ENCODE data around the gene PMFBP1. TPM values are rescaled to one million over a fixed set of nuclear protein-coding genes. Genes with fewer than 3 reads are reported as not detected.

Gene PMFBP1
- total and polyA plus RNA-seq, 7 donors: 0.16 to 0.72 (median 0.37) TPM; not detected in 2

DNA sequence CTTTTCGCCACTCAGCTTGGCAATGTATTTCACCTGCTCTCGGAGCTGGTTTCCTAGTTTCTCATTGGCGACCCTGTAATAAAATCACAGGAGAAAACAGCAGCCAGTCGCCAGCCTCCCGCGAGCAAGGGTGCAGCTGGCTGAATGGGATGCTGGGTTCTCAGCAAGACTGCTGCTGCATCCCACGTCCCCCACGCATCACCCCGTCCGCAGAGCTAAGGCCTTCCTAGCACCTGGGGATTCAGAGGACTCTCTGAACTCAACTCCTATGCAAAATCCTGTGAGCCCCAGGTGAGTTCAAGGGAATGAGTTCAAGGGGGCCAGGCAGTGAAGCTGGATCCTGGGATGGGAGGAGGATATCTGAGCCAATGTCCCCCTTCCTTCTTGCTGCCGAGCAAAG lies 49.0 kb downstream of the PMFBP1 start:
- H3K36me3 ChIP-seq (ENCODE audit: insufficient read depth in 1 of 2, low read depth in 1 of 2): no peaks in the 10 kb centered on the region
- DNase-seq: no peak
- H3K27ac ChIP-seq: no peak overlapping the region
- no peaks in the 10 kb centered on the region for H3K9me3 ChIP-seq
- intact Hi-C loops (cut with DNase I): loop anchor here in 1 of 2 donors (10.0 kb wide), 4 partner anchors 352 to 1912 kb away; no protein-coding TSS in a partner anchor
- TF ChIP-seq, protein P1, sequence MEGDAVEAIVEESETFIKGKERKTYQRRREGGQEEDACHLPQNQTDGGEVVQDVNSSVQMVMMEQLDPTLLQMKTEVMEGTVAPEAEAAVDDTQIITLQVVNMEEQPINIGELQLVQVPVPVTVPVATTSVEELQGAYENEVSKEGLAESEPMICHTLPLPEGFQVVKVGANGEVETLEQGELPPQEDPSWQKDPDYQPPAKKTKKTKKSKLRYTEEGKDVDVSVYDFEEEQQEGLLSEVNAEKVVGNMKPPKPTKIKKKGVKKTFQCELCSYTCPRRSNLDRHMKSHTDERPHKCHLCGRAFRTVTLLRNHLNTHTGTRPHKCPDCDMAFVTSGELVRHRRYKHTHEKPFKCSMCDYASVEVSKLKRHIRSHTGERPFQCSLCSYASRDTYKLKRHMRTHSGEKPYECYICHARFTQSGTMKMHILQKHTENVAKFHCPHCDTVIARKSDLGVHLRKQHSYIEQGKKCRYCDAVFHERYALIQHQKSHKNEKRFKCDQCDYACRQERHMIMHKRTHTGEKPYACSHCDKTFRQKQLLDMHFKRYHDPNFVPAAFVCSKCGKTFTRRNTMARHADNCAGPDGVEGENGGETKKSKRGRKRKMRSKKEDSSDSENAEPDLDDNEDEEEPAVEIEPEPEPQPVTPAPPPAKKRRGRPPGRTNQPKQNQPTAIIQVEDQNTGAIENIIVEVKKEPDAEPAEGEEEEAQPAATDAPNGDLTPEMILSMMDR (IDR thresholded peaks at IDR 0.05): no peak
- H3K27me3 ChIP-seq (ENCODE audit: insufficient read depth in 3 of 3, low read length in 2 of 3): no peaks in the 10 kb centered on the region
- 82 to 87% (median 84%) methylated on average over 10 to 11 of the region's 11 CpGs for WGBS, 3 donors
- H3K4me3 ChIP-seq: no peak overlapping the region
- no peaks in the 10 kb centered on the region for H3K4me1 ChIP-seq
- no peak for ATAC-seq

DNA sequence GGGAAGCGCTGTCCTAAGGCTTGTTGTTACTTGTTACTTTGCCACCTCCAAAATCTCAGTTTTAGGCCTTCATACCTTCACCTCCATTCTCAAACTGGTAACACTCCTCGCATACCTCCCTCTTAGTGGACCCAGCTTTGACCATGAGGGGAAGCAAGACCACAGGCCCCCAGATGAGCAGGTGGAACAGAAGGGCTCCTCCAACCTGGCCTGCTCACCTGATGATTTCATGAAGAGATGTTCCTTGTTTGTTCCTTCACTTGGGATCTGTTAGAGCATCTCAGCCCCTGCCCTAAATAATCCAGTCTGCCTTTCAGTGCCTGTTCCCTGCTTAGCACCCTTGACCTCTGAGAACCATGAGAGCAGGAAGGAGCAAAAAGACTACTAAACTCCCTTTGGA lies 49.6 kb downstream of the PMFBP1 start:
- no peaks in the 10 kb centered on the region for H3K9me3 ChIP-seq
- 96 to 100% (median 97%) methylated on average over 2 of the region's 2 CpGs for WGBS, 3 donors
- H3K4me1 ChIP-seq: no peaks in the 10 kb centered on the region
- DNase-seq (no peak), ATAC-seq (no peak)
- H3K4me3 ChIP-seq: no peak overlapping the region
- H3K27me3 ChIP-seq (ENCODE audit: insufficient read depth in 3 of 3, low read length in 2 of 3): no peaks in the 10 kb centered on the region
- H3K27ac ChIP-seq: no peak overlapping the region
- H3K36me3 ChIP-seq (ENCODE audit: insufficient read depth in 1 of 2, low read depth in 1 of 2): no peaks in the 10 kb centered on the region
- intact Hi-C loops (cut with DNase I): loop anchor here in 1 of 2 donors (10.0 kb wide), 4 partner anchors 352 to 1912 kb away; no protein-coding TSS in a partner anchor
- TF ChIP-seq, protein P1 (IDR thresholded peaks at IDR 0.05): no peak

DNA sequence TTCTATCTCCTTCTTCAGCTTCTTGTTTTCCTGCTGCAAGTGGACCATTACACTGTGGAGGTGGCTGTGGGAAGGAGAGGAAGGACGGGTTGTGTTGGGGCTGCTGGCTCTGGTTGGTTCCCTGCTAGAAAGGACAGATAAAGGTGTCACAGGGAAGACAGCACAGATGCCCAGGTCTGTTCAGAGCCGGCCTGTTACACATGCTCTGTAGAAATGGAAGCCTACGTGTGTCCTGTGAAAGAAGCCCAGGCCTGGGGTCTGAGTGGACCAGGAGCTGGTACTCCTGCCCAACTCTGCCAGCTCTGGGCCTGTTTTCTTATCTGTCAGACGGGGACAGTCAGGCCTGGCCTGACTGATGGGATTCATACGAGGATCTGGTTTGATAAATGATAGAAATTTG lies 51.9 kb downstream of the PMFBP1 start:
- H3K36me3 ChIP-seq (ENCODE audit: insufficient read depth in 1 of 2, low read depth in 1 of 2): no peaks in the 10 kb centered on the region
- no peaks in the 10 kb centered on the region for H3K4me1 ChIP-seq
- ATAC-seq (no peak), DNase-seq (no peak)
- H3K27me3 ChIP-seq (ENCODE audit: insufficient read depth in 3 of 3, low read length in 2 of 3): no peaks in the 10 kb centered on the region
- intact Hi-C loops (cut with DNase I): loop anchor here in 1 of 2 donors (10.0 kb wide), 4 partner anchors 355 to 1915 kb away; no protein-coding TSS in a partner anchor
- no peak overlapping the region for H3K4me3 ChIP-seq
- TF ChIP-seq, protein P1 (IDR thresholded peaks at IDR 0.05): no peak
- no peaks in the 10 kb centered on the region for H3K9me3 ChIP-seq
- WGBS, 3 donors: 91 to 96% (median 94%) methylated on average over 5 of the region's 5 CpGs
- no peak overlapping the region for H3K27ac ChIP-seq

DNA sequence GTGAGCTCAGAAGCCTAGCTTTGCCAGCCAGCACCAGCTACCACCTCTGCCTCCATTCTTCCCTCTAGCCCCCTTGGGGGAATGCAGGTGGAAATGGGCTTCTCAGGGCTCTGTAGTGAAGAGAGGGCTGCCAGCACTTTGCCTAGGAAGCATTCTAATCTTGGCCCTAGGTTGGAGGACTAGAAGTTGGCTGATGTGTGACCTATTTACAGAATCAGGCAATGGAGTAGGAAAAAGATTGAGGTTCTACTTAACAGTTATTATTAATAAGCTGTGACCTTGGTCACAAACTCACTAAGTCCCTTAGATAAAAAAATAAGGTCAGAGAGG lies 58.4 kb downstream of the PMFBP1 start:
- TF ChIP-seq, protein P1 (IDR thresholded peaks at IDR 0.05): no peak
- intact Hi-C loops (cut with DNase I): no loop called here
- H3K27ac ChIP-seq: no peak overlapping the region
- no peaks in the 10 kb centered on the region for H3K9me3 ChIP-seq
- no peaks in the 10 kb centered on the region for H3K27me3 ChIP-seq (ENCODE audit: insufficient read depth in 3 of 3, low read length in 2 of 3)
- peak in 2 of 4 donors; percentile 5 to 10 for ATAC-seq
- H3K4me1 ChIP-seq: no peaks in the 10 kb centered on the region
- peaks cover 12 to 48% of the 10 kb centered on the region in 2 donors for H3K36me3 ChIP-seq (ENCODE audit: insufficient read depth in 1 of 2, low read depth in 1 of 2)
- no peak for DNase-seq
- H3K4me3 ChIP-seq: no peak overlapping the region

Measured in psoas muscle (tissue), 8 donors.